IPS-18a (cell line): Measurements from ENCODE around the gene ACIN1.
A peak's percentile ranks its signal among the peaks of the same experiment; 100 is the strongest.
"Not testable (repeated sequence)": the region's sequence is repeated elsewhere in the genome, so short reads cannot be mapped to it uniquely, and the experiment has no call there.

ENCODE experiments used
- H3K27ac ChIP-seq: one replicate; pipeline ENCODE4 v1.5.1; 2013; ENCODE audit warnings: low read length
- H3K27me3 ChIP-seq: one replicate; pipeline ENCODE4 v1.6.1; 2013; ENCODE audit warnings: mild to moderate bottlenecking, low read length; ENCODE audit not compliant: control insufficient read depth, insufficient read depth
- H3K36me3 ChIP-seq: one replicate; pipeline ENCODE4 v1.6.1; 2013; ENCODE audit warnings: low read depth, low read length; ENCODE audit not compliant: control insufficient read depth
- H3K4me1 ChIP-seq: one replicate; pipeline ENCODE4 v1.6.1; 2013; ENCODE audit warnings: low read depth, low read length; ENCODE audit not compliant: control insufficient read depth
- H3K4me3 ChIP-seq: one replicate; pipeline ENCODE4 v1.5.1; 2013; ENCODE audit warnings: low read length
- H3K9ac ChIP-seq: one replicate; pipeline ENCODE4 v1.6.1; 2013; ENCODE audit warnings: mild to moderate bottlenecking, low read length, moderate library complexity
- H3K9me3 ChIP-seq: one replicate; pipeline ENCODE4 v1.6.1; 2013; ENCODE audit warnings: low read depth, low read length; ENCODE audit not compliant: control insufficient read depth

The ACIN1 gene

DNA sequence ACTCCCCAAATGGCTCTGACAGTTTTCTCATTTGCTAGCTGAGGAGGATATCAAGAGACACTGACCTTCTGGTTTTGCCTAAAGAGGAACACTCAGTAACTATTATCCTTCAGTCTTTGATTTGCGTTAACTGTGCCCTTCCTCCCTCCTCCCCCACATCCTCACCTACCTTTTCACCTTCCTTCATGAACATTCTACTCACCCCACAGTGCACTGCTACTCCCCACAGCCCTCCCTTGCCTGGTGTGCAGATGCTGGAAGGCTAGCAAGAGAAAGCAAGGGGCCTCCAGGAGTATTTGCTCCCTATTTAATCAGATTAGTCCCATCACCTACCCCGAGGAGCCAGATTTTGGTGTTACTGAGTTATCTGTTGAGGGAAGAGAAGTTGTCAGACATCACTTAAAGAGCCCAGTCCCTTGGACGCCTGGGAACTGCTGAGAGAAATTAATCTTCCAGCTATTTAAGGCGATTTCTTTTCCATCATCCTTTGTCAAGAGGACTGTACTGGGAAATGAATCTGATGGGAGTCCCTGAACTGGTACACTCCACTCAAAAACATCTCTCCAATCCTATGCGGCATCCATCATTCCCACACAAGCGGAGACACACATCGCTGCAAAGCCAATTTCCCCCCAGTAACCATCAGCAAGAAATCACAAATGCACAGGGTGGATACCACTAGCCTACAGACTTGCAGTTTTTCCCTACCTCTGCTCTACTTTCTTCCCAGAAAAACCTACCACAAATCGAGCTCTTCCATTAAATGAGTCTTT lies 71.7 kb downstream of the ACIN1 start:
- Histone ChIP-seq H3K27ac (no peak overlapping the region), H3K36me3 (peaks cover 25% of the 10 kb centered on the region), H3K4me1 (no peaks in the 10 kb centered on the region), H3K4me3 (no peak overlapping the region), H3K9ac (no peak overlapping the region), H3K27me3 (no peaks in the 10 kb centered on the region), H3K9me3 (no peaks in the 10 kb centered on the region)

GRCh38 chr14:23021889-23022442 lies 73.0 kb downstream of the ACIN1 start:
- H3K27me3 ChIP-seq: no peaks in the 10 kb centered on the region
- peaks cover 19% of the 10 kb centered on the region for H3K36me3 ChIP-seq
- H3K4me3 ChIP-seq: no peak overlapping the region
- H3K4me1 ChIP-seq: no peaks in the 10 kb centered on the region
- H3K9me3 ChIP-seq: no peaks in the 10 kb centered on the region
- H3K9ac ChIP-seq: no peak overlapping the region
- H3K27ac ChIP-seq: no peak overlapping the region

DNA sequence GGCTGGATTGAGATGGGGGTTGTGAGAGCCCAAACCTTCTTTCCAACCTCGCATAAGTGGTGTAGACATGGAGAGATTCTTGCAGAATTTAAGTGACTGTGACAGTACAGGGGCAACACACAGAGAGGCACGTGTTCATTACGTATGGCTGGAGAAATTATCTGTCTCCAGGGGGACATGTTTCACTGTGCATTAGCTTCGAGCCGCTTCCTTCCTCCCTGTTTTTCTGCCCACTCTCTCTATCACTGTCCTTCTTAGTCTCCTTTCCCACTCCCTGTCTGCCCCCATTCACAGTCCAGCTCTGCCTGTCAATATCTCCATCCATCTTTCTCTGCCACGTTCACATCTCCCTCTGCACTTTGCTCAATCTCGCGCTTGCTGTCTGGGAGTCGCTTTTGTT lies 73.5 kb downstream of the ACIN1 start:
- H3K4me1 ChIP-seq: no peaks in the 10 kb centered on the region
- peaks cover 19% of the 10 kb centered on the region for H3K36me3 ChIP-seq
- no peak overlapping the region for H3K27ac ChIP-seq
- no peak overlapping the region for H3K9ac ChIP-seq
- no peak overlapping the region for H3K4me3 ChIP-seq
- no peaks in the 10 kb centered on the region for H3K27me3 ChIP-seq
- H3K9me3 ChIP-seq: no peaks in the 10 kb centered on the region

DNA sequence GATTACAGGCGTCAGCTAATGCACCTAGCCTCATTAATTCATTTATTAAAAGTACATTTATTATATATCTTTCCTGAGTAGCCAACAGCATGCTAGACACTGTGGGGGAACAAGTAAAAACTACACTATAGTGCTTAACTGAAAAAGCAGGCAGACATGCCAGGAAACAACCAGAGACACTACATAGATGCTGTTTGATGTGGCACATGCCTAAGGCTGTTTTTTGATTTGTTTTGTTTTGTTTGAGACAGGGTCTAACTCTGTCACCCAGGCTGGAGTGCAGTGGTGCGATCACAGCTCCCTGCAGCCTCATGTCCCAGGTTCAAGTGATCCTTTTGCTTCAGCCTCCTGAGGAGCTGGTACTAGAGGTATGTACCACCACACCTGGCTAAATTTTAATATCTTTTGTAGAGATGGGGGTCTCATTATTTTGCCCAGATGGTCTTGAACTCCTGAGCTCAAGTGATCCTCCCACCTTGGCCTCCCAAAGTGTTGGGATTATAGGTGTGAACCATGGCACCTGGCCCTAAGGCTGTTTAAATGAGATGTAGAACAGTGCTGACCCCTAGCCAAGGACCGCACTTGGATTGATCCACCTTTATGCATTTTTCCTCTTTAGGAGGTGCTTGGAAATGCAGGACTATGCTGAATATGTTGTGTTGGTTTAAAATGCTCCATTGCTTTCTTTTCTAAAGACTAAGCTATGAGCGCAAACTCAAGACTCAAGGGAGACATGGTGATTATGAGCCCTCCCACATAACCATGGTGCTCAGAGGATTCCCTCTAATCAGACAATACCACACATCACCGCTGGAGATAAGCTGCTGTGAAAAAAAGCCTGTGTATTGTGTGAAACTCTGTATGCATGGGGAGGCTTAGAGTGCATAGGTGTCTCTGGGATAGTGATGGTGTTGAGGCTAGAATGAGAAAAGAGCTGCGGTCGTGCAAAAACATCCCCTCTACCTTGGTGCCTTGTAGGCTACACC lies 74.5 kb downstream of the ACIN1 start:
- no peaks in the 10 kb centered on the region for H3K9me3 ChIP-seq
- H3K36me3 ChIP-seq: peaks cover 9% of the 10 kb centered on the region
- no peak overlapping the region for H3K9ac ChIP-seq
- H3K4me3 ChIP-seq: no peak overlapping the region
- no peaks in the 10 kb centered on the region for H3K4me1 ChIP-seq
- no peak overlapping the region for H3K27ac ChIP-seq
- no peaks in the 10 kb centered on the region for H3K27me3 ChIP-seq

DNA sequence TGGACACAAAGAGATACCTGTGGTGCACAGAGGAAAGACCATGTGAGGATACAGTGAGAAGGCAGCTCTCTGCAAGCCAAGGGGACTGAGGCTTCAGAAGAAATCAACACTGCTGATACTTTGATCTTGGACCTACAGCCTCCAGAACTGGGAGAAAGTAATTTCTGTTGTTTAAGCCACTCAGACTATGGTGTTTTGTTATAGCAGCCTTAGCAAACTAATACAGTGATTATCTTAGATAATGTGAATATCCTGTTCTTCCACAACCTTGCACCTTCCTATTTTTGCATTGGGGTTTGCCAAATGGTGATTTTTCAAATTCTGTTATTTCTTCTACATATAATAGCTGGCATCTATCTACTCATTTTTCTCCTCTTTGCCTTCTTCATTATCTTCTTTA lies 76.8 kb downstream of the ACIN1 start:
- no peak overlapping the region for H3K27ac ChIP-seq
- no peaks in the 10 kb centered on the region for H3K9me3 ChIP-seq

DNA sequence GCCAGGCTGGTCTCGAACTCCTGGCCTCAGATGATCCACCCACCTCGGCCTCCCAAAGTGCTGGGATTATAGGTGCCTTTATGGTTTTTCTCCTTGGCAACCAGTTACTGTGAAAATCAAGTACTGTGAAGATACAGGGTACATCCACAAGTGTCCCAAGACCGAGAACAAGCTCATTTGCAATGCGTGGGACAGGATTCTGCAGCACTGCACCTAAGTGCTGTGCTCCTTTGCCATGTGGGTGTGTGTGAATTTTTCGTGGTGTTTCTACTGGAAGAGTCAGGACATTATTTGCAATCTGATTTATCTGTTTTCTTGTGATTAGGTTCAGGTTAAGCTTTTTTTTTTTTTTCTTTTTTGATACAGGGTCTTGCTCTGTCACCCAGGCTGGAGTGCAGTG lies 77.8 kb downstream of the ACIN1 start:
- Histone ChIP-seq H3K9ac (no peak overlapping the region), H3K9me3 (no peaks in the 10 kb centered on the region), H3K27ac (no peak overlapping the region), H3K36me3 (no peaks in the 10 kb centered on the region), H3K27me3 (no peaks in the 10 kb centered on the region), H3K4me1 (no peaks in the 10 kb centered on the region), H3K4me3 (no peak overlapping the region)

More for the DNA sequence above, 76.8 kb downstream of the ACIN1 start:
- no peaks in the 10 kb centered on the region for H3K4me1 ChIP-seq
- no peak overlapping the region for H3K9ac ChIP-seq
- no peaks in the 10 kb centered on the region for H3K36me3 ChIP-seq
- no peaks in the 10 kb centered on the region for H3K27me3 ChIP-seq
- no peak overlapping the region for H3K4me3 ChIP-seq

GRCh38 chr14:23015618-23016017 lies 79.3 kb downstream of the ACIN1 start:
- Histone ChIP-seq H3K36me3 (no peaks in the 10 kb centered on the region), H3K9ac (no peak overlapping the region), H3K4me1 (no peaks in the 10 kb centered on the region), H3K27ac (no peak overlapping the region), H3K9me3 (no peaks in the 10 kb centered on the region), H3K27me3 (no peaks in the 10 kb centered on the region), H3K4me3 (no peak overlapping the region)

DNA sequence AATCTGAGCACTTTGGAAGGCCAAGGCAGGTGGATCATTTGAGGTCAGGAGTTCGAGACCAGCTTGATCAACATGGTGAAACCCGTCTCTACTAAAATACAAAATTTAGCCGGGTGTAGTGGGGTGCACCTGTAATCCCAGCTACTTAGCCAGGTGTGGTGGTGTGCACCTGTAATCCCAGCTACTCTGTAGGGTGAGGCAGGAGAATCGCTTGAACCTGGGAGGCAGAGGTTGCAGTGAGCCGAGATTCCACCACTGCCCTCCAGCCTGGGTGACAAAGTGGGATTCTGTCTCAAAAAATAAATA lies 81.2 kb downstream of the ACIN1 start:
- H3K4me3 ChIP-seq, H3K9me3 ChIP-seq, H3K9ac ChIP-seq, H3K27ac ChIP-seq, H3K36me3 ChIP-seq, H3K27me3 ChIP-seq, H3K4me1 ChIP-seq: not testable (repeated sequence)

DNA sequence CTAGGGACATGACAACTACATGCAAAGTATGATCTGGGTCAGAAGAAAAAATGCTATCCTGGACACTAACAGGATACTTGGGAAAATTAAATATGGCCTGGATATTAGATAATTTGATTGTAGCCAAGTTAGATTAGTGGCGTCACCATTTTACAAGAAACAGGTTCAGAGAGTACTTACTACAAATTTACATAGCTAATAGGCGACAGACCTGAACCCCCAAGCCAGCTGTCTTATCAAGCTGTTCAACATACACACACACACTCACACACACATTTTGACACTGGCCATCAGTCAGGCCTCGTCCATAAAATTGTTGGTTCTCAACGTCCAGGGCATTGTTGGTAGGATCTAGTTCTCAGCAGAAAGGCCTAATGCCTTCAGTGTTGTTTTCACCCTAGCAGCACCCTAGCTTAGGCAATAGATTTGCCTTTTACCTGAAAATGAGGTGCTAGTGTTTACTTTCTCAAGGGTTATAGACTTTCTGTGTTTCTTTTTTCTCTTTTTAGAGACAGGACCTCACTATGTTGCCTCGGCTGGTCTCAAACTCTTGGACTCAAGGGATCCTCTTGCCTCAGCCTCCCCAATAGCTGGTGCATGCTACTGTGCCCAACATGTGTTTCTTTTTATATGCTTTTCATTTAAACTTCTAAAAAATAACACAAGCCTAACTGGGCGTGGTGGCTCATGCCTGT lies 81.7 kb downstream of the ACIN1 start:
- no peak overlapping the region for H3K9ac ChIP-seq
- H3K27ac ChIP-seq: no peak overlapping the region

GRCh38 chr14:23009939-23010726 lies 84.8 kb downstream of the ACIN1 start, which contains the start of gene C14orf93:
TSS of gene C14orf93 (minus strand) at chr14:23010143. CDS start at chr14:22999023, 11,120 bp downstream.
- Histone ChIP-seq H3K9me3 (no peaks in the 10 kb centered on the region), H3K27ac (no peak within 1 kb of the TSS), H3K4me3 (peak within 1 kb of the TSS; percentile 64), H3K27me3 (no peaks in the 10 kb centered on the region), H3K36me3 (no peaks in the 10 kb centered on the region), H3K9ac (peak within 1 kb of the TSS; percentile 38), H3K4me1 (peaks cover 17% of the 10 kb centered on the region)

More for the DNA sequence above, 81.7 kb downstream of the ACIN1 start:
- Histone ChIP-seq H3K27me3 (no peaks in the 10 kb centered on the region), H3K36me3 (no peaks in the 10 kb centered on the region), H3K4me3 (no peak overlapping the region), H3K4me1 (peaks cover 4% of the 10 kb centered on the region), H3K9me3 (no peaks in the 10 kb centered on the region)
